HCT116 (cell line): Measurements from ENCODE around the gene ARHGEF39.

ENCODE experiments used
- CEBPB ChIP-seq: IDR thresholded peaks from 2 replicates; pipeline ENCODE4 v1.6.1; 2012; ENCODE audit warnings: low read depth
- EGR1 ChIP-seq: IDR thresholded peaks from 2 replicates; pipeline ENCODE4 v1.6.1; 2012; ENCODE audit warnings: low read depth
- EZH2 ChIP-seq: fragments of 200-600 bp; sonication (generic); IDR thresholded peaks from 2 replicates; pipeline ENCODE4 v1.6.1; 2017; ENCODE audit warnings: antibody characterized with exemption, mixed run types
- EZH2phosphoT487 ChIP-seq: fragments of 200-600 bp; IDR thresholded peaks from 2 replicates; pipeline ENCODE4 v1.6.1; 2018; ENCODE audit warnings: antibody characterized with exemption, borderline replicate concordance
- FOSL1 ChIP-seq: IDR thresholded peaks from 2 replicates; pipeline ENCODE4 v1.6.1; 2012; ENCODE audit warnings: low read depth
- POLR2A ChIP-seq: IDR thresholded peaks from 2 replicates; pipeline ENCODE4 v1.7.0; 2011; ENCODE audit warnings: borderline replicate concordance; ENCODE audit not compliant: insufficient read depth, insufficient read length; ENCODE audit errors: extremely low read depth
- POLR2AphosphoS5 ChIP-seq: IDR thresholded peaks from 2 replicates; pipeline ENCODE4 v1.6.1; 2011; ENCODE audit warnings: mild to moderate bottlenecking, low read depth, low read length, moderate library complexity
- ZNF274 ChIP-seq: fragments of 200-500 bp; sonication (Bioruptor generic); IDR thresholded peaks from 2 replicates; pipeline ENCODE4 v1.6.1; 2014; ENCODE audit warnings: mild to moderate bottlenecking, low read depth, low read length, inconsistent platforms
- TF ChIP-seq, protein P1 (sequence below), 3 experiments: fragments of 200-600 bp in 1 of 3; sonication (generic) in 1 of 3; IDR thresholded peaks in 2 of 3; conservative IDR thresholded peaks in 1 of 3; 2 replicates each; pipeline ENCODE4 v1.5.1; 2012 to 2017; ENCODE audit warnings: low read depth in 2 of 3, low read length in 2 of 3, antibody characterized with exemption in 1 of 3, borderline replicate concordance in 1 of 3, control low read depth in 1 of 3, mild to moderate bottlenecking in 1 of 3, mixed read lengths in 1 of 3, mixed run types in 1 of 3, moderate library complexity in 1 of 3; ENCODE audit not compliant: insufficient read depth in 1 of 3
- TF ChIP-seq, protein P2 (sequence below): IDR thresholded peaks from 2 replicates; pipeline ENCODE4 v1.6.1; 2012
- TF ChIP-seq, protein P3 (sequence below): IDR thresholded peaks from 2 replicates; pipeline ENCODE4 v1.6.1; 2012

DNA sequence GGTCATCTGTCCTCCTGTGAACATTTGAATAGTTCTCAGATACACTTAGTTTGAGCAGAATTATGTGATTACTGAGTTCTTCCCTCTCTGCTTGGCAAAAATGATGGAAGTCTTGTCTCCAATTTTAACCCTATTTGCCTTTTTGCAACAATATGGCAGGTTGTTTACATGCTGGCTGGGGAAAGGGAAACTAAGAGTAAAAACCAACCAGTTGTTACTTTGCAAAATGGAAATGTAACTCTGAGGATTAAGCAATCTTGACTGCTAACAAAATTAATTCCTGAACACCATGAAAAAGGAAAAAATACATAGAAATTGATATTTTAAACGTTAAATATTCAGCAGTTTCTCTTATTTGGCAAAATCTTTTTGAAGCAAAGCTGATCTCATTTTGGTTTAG, 25.4 kb downstream of the ARHGEF39 start:
- TF ChIP-seq, protein P1, sequence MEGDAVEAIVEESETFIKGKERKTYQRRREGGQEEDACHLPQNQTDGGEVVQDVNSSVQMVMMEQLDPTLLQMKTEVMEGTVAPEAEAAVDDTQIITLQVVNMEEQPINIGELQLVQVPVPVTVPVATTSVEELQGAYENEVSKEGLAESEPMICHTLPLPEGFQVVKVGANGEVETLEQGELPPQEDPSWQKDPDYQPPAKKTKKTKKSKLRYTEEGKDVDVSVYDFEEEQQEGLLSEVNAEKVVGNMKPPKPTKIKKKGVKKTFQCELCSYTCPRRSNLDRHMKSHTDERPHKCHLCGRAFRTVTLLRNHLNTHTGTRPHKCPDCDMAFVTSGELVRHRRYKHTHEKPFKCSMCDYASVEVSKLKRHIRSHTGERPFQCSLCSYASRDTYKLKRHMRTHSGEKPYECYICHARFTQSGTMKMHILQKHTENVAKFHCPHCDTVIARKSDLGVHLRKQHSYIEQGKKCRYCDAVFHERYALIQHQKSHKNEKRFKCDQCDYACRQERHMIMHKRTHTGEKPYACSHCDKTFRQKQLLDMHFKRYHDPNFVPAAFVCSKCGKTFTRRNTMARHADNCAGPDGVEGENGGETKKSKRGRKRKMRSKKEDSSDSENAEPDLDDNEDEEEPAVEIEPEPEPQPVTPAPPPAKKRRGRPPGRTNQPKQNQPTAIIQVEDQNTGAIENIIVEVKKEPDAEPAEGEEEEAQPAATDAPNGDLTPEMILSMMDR (IDR thresholded peaks at IDR 0.05 in 2 of 3, conservative IDR thresholded peaks at IDR 0.05 in 1 of 3; ENCODE audit: borderline replicate concordance in 1 of 3, insufficient read depth in 1 of 3, low read depth in 2 of 3, low read length in 2 of 3) = no peak
- TF ChIP-seq, protein P2, sequence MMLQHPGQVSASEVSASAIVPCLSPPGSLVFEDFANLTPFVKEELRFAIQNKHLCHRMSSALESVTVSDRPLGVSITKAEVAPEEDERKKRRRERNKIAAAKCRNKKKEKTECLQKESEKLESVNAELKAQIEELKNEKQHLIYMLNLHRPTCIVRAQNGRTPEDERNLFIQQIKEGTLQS = no peak
- no peak for TF ChIP-seq FOSL1
- no peak for TF ChIP-seq EZH2
- TF ChIP-seq CEBPB = no peak
- TF ChIP-seq, protein P3, sequence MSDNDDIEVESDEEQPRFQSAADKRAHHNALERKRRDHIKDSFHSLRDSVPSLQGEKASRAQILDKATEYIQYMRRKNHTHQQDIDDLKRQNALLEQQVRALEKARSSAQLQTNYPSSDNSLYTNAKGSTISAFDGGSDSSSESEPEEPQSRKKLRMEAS = no peak
- TF ChIP-seq POLR2A = no peak
- no peak for TF ChIP-seq ZNF274
- no peak for TF ChIP-seq EGR1
- no peak for TF ChIP-seq EZH2phosphoT487
- no peak for TF ChIP-seq POLR2AphosphoS5
